SK-N-SH (cell line): ENCODE measurements around the gene GDAP2. TPM values are rescaled to one million over a fixed set of nuclear protein-coding genes. Genes with fewer than 3 reads are reported as not detected.
"Not testable (repeated sequence)": the region's sequence is repeated elsewhere in the genome, so short reads cannot be mapped to it uniquely, and the experiment has no call there.

ENCODE experiments used
- CTCF ChIA-PET: fragments of 300-600, 350-600 bp; formaldehyde crosslinking; extraction: SDS; loops from one replicate; lab custom pipeline; 2021; lab: Yijun Ruan, JAX
- POLR2A ChIA-PET: fragments of 350-600 bp; sonication (Branson Sonifier 250); formaldehyde crosslinking; extraction: SDS; loops from one replicate; lab custom pipeline; 2020; ENCODE audit warnings: antibody characterized with exemption, inconsistent platforms; lab: Yijun Ruan, JAX
- DNase-seq: peaks from one replicate; pipeline ENCODE4 v3.0.0; 2012
- H2AFZ ChIP-seq: fragments of 200-600 bp; sonication (generic); 2 replicates; pipeline ENCODE4 v1.8.1; 2016; ENCODE audit warnings: antibody characterized with exemption, mild to moderate bottlenecking, low read depth
- H3F3A ChIP-seq: fragments of 200-600 bp; sonication (generic); replicated peaks from 2 replicates; pipeline ENCODE3; 2016; ENCODE audit warnings: antibody characterized with exemption, mild to moderate bottlenecking; ENCODE audit not compliant: insufficient read depth
- H3K27ac ChIP-seq, 2 experiments: fragments of 200-500 bp in 1 of 2; fragments of 200-600 bp in 1 of 2; sonication (Bioruptor generic) in 1 of 2; sonication (generic), shearing (Covaris generic) in 1 of 2; 2 replicates each; pipeline versions ENCODE4 v1.5.1 to v1.6.1; 2014 to 2016; ENCODE audit warnings: low read depth in 2 of 2, inconsistent platforms in 1 of 2, low read length in 1 of 2, mild to moderate bottlenecking in 1 of 2, mixed read lengths in 1 of 2
- H3K27me3 ChIP-seq: fragments of 200-600 bp; sonication (generic), shearing (Covaris generic); 2 replicates; pipeline ENCODE4 v1.6.1; 2016; ENCODE audit warnings: mixed run types; ENCODE audit not compliant: insufficient read depth
- H3K36me3 ChIP-seq, 2 experiments: fragments of 200-500 bp in 1 of 2; fragments of 200-600 bp in 1 of 2; sonication (Bioruptor generic) in 1 of 2; sonication (generic) in 1 of 2; replicated peaks in 1 of 2; 2 replicates each; pipeline versions ENCODE3 to v1.5.1; 2014 to 2016; ENCODE audit warnings: low read length in 1 of 2, mild to moderate bottlenecking in 1 of 2; ENCODE audit not compliant: insufficient read depth in 2 of 2, control insufficient read depth in 1 of 2
- H3K4me1 ChIP-seq, 2 experiments: fragments of 200-500 bp in 1 of 2; fragments of 200-600 bp in 1 of 2; sonication (Bioruptor generic) in 1 of 2; sonication (generic), shearing (Covaris generic) in 1 of 2; 2 replicates each; pipeline versions ENCODE4 v1.5.1 to v1.6.1; 2014 to 2016; ENCODE audit warnings: low read depth in 1 of 2, low read length in 1 of 2, mixed run types in 1 of 2; ENCODE audit not compliant: insufficient read depth in 2 of 2, control insufficient read depth in 1 of 2
- H3K4me2 ChIP-seq: fragments of 200-600 bp; sonication (generic), shearing (Covaris generic); 2 replicates; pipeline ENCODE4 v1.6.1; 2017; ENCODE audit warnings: mixed run types
- H3K4me3 ChIP-seq, 2 experiments: fragments of 200-500 bp in 1 of 2; fragments of 200-600 bp in 1 of 2; sonication (Bioruptor generic) in 1 of 2; sonication (generic), shearing (Covaris generic) in 1 of 2; 2 replicates each; pipeline versions ENCODE4 v1.5.1 to v1.8.1; 2014 to 2016; ENCODE audit warnings: low read depth in 2 of 2, inconsistent platforms in 1 of 2, low read length in 1 of 2, mild to moderate bottlenecking in 1 of 2, mixed read lengths in 1 of 2, moderate library complexity in 1 of 2
- H3K79me2 ChIP-seq: fragments of 200-600 bp; sonication (generic); 2 replicates; pipeline ENCODE4 v1.8.1; 2017; ENCODE audit warnings: mild to moderate bottlenecking; ENCODE audit not compliant: insufficient read depth
- H3K9ac ChIP-seq: fragments of 200-600 bp; sonication (generic); 2 replicates; pipeline ENCODE4 v1.6.1; 2017; ENCODE audit warnings: mixed run types
- H3K9me2 ChIP-seq: fragments of 200-600 bp; sonication (generic); 2 replicates; pipeline ENCODE4 v1.6.1; 2017; ENCODE audit warnings: mixed run types
- H3K9me3 ChIP-seq: fragments of 200-600 bp; sonication (generic); 2 replicates; pipeline ENCODE4 v1.6.1; 2017; ENCODE audit warnings: mixed run types, mild to moderate bottlenecking, moderate library complexity
- H4K20me1 ChIP-seq: fragments of 200-600 bp; sonication (generic); 2 replicates; pipeline ENCODE4 v1.6.1; 2017; ENCODE audit warnings: mild to moderate bottlenecking, mixed run types; ENCODE audit not compliant: insufficient read depth
- CHD2 ChIP-seq: fragments of 150-350 bp; IDR thresholded peaks from 2 replicates; pipeline ENCODE4 v1.6.1; 2018; ENCODE audit warnings: low read length; ENCODE audit not compliant: partially characterized antibody
- EP300 ChIP-seq, 2 experiments: IDR thresholded peaks; 2 replicates each; pipeline versions ENCODE4 v1.4.0 to v1.6.1; 2012; ENCODE audit warnings: borderline replicate concordance in 1 of 2, low read depth in 1 of 2, low read length in 1 of 2
- GATA2 ChIP-seq: sonication (generic); formaldehyde crosslinking; IDR thresholded peaks from 2 replicates; pipeline ENCODE4 v1.5.0; 2020; ENCODE audit warnings: mild to moderate bottlenecking, missing genetic modification reagents
- NRF1 ChIP-seq: IDR thresholded peaks from 2 replicates; pipeline ENCODE4 v1.6.1; 2012; ENCODE audit warnings: low read depth, mild to moderate bottlenecking, low read length
- POLR2AphosphoS5 ChIP-seq: IDR thresholded peaks from 2 replicates; pipeline ENCODE4 v1.6.1; 2012; ENCODE audit warnings: low read depth, low read length
- RAD21 ChIP-seq: IDR thresholded peaks from 2 replicates; pipeline ENCODE4 v1.6.1; 2012; ENCODE audit warnings: mild to moderate bottlenecking, low read length
- RCOR1 ChIP-seq: fragments of 150-350 bp; IDR thresholded peaks from 2 replicates; pipeline ENCODE4 v1.6.1; 2017; ENCODE audit warnings: antibody characterized with exemption, low read length
- RXRA ChIP-seq: IDR thresholded peaks from 2 replicates; pipeline ENCODE4 v1.4.0; 2012; ENCODE audit warnings: low read depth, mild to moderate bottlenecking, borderline replicate concordance
- SIN3A ChIP-seq: IDR thresholded peaks from 2 replicates; pipeline ENCODE4 v1.6.1; 2012; ENCODE audit warnings: low read depth, mild to moderate bottlenecking, low read length, moderate library complexity, borderline replicate concordance
- TAF1 ChIP-seq: IDR thresholded peaks from 2 replicates; pipeline ENCODE4 v1.6.1; 2012; ENCODE audit warnings: low read depth, mild to moderate bottlenecking, low read length, moderate library complexity, borderline replicate concordance
- YY1 ChIP-seq: IDR thresholded peaks from 2 replicates; pipeline ENCODE4 v1.4.0; 2012; ENCODE audit warnings: low read depth, mild to moderate bottlenecking
- WGBS: methylation state at CpG from one replicate; pipeline ENCODE4 v1.1.6; 2017; ENCODE audit warnings: low lambda C conversion rate; 5-methylcytosine and 5-hydroxymethylcytosine counted together
- polyA plus RNA-seq, 3 experiments: library from polyadenylated mRNA; depleted of rRNA; stranded (reverse); fragments of >200 nt; gene quantifications; 2 replicates each; pipeline ENCODE4 v1.2.3, GENCODE V29; 2012
- TF ChIP-seq, protein P1 (sequence below): IDR thresholded peaks from 2 replicates; pipeline ENCODE4 v1.4.0; 2012; ENCODE audit warnings: low read depth, borderline replicate concordance
- TF ChIP-seq, protein P2 (sequence below): IDR thresholded peaks from 2 replicates; pipeline ENCODE4 v1.4.0; 2012; ENCODE audit warnings: low read depth

The GDAP2 gene
- polyA plus RNA-seq, 1 of the 3 experiments (the other 2 are of a cell fraction) = 5.6 TPM

DNA sequence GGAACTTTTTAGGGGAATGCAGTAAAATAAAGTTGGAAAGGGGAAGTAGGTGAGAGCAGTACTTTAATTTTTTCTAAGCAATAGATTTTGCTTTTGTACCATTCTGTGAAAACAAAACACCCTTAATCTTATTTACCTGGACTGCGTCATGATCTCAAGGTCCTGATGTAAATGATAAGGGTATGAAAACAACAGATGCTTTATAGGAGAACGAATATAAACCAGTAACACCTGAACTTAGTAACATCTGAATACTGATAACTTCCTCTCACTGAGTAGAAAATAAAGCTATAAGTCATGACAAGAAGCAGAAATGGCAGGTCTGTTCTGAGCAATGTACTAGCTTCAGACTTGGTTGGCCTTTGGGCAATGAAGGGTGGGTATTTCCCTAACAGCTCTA, 77.7 kb downstream of the GDAP2 start:
- TF ChIP-seq RCOR1 (no peak), GATA2 (CRISPR knock-in tag) (peak; percentile 49; the same call in 1 of the 2 replicates)
- 63% methylated on average over 2 of the region's 2 CpGs for WGBS
- DNase-seq = no peak
- H3K4me3 ChIP-seq = no peak overlapping the region
- H3K27me3 ChIP-seq = no peaks in the 10 kb centered on the region
- H3K9me3 ChIP-seq = no peaks in the 10 kb centered on the region
- ChIA-PET POLR2A (no interaction called here), CTCF (interaction anchor here (0.9 to 1.8 kb wide), 2 partner anchors 12 to 43 kb away, joined by 3 to 6 read pairs; no protein-coding TSS in a partner anchor)
- no peaks in the 10 kb centered on the region for H3K36me3 ChIP-seq
- no peaks in the 10 kb centered on the region; a peak in 1 of 4 replicates for H3K4me1 ChIP-seq
- H4K20me1 ChIP-seq = no peaks in the 10 kb centered on the region
- no peaks in the 10 kb centered on the region for H3K79me2 ChIP-seq
- H3K4me2 ChIP-seq = no peak overlapping the region
- H3K27ac ChIP-seq = no peak overlapping the region; a peak in 1 of 4 replicates
- H2AFZ ChIP-seq = no peak overlapping the region
- H3K9me2 ChIP-seq = no peaks in the 10 kb centered on the region
- no peak overlapping the region for H3K9ac ChIP-seq
- H3F3A ChIP-seq = no peaks in the 10 kb centered on the region

DNA sequence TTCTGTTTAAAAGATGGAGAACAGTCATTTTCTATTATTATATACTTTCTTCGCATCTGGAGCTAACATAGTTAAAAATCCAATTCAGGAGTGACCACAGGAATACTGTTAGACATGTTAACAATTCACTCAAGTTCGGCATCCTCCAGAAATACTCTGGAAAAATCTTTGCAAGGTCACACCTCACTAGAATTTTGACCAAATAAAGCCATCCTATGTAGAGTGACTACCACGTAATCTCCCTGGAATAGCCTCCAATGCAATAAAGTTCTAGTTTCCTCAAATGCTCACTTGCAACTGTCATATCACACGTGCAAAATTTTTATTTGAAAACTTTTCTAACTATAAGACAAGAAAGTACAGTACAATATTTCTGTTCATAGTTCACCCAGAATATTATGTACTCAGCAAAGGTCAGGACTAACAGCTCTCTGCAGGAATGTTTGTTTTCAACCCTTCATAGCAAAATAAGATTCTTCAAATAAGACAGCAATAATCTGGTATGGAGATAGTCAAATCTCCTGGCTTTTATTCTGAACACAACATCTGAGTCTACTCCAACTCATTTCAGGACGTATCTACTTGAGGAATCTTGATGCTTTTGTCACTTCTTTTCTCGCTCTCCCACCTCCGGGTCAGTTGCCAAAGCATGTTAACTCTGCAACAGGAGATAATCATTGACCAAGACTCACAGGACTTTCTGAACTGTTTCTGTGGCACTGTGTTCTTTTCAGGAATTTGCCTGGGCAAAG, 82.6 kb downstream of the GDAP2 start:
- Histone ChIP-seq H3K36me3 (peaks cover 0 to 8% of the 10 kb centered on the region in 2 experiments), H3K9me2 (no peaks in the 10 kb centered on the region), H3K9ac (no peak overlapping the region), H3K4me1 (no peaks in the 10 kb centered on the region; a peak in 1 of 4 replicates), H3F3A (no peaks in the 10 kb centered on the region), H3K79me2 (no peaks in the 10 kb centered on the region), H3K9me3 (no peaks in the 10 kb centered on the region)
- POLR2A ChIA-PET = no interaction called here
- no peak for TF ChIP-seq SIN3A
- TF ChIP-seq POLR2AphosphoS5 = no peak
- no peak for TF ChIP-seq TAF1
- no peak for TF ChIP-seq EP300 (IDR thresholded peaks at IDR 0.05; ENCODE audit: borderline replicate concordance in 1 of 2, low read depth in 1 of 2, low read length in 1 of 2)
- no peak for TF ChIP-seq RAD21
- TF ChIP-seq CHD2 = no peak
- TF ChIP-seq YY1 = no peak
- no peak for TF ChIP-seq RXRA
- TF ChIP-seq, protein P1, sequence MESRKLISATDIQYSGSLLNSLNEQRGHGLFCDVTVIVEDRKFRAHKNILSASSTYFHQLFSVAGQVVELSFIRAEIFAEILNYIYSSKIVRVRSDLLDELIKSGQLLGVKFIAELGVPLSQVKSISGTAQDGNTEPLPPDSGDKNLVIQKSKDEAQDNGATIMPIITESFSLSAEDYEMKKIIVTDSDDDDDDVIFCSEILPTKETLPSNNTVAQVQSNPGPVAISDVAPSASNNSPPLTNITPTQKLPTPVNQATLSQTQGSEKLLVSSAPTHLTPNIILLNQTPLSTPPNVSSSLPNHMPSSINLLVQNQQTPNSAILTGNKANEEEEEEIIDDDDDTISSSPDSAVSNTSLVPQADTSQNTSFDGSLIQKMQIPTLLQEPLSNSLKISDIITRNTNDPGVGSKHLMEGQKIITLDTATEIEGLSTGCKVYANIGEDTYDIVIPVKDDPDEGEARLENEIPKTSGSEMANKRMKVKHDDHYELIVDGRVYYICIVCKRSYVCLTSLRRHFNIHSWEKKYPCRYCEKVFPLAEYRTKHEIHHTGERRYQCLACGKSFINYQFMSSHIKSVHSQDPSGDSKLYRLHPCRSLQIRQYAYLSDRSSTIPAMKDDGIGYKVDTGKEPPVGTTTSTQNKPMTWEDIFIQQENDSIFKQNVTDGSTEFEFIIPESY = no peak
- no peak for TF ChIP-seq NRF1
- TF ChIP-seq, protein P2, sequence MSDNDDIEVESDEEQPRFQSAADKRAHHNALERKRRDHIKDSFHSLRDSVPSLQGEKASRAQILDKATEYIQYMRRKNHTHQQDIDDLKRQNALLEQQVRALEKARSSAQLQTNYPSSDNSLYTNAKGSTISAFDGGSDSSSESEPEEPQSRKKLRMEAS = no peak
- TF ChIP-seq, all 33 proteins: peak for 0
- Histone ChIP-seq H3K4me3 (no peak overlapping the region), H3K4me2 (no peak overlapping the region), H3K27me3 (no peaks in the 10 kb centered on the region), H3K27ac (no peak overlapping the region), H2AFZ (no peak overlapping the region), H4K20me1 (no peaks in the 10 kb centered on the region)
- no peak for DNase-seq
- WGBS = 90% methylated on average over 7 of the region's 7 CpGs
- CTCF ChIA-PET = interaction anchor here (1.4 kb wide), 1 partner anchor 49 kb away, joined by 3 read pairs; no protein-coding TSS in a partner anchor

DNA sequence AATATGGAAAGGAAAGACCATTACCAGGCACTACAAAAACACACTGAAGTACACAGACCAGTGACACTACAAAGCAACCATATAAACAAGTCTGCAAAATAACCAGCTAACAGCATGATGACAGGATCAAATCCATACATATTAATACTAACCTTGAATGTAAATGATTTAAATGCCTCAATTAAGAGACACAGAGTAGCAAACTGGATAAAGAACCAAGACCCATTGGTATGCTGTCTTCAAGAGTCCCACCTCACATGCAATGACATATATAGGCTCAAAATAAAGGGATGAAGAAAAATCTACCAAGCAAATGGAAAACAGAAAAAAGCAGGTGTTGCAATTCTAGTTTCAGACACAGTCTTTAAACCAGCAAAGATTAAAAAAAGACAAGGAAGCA, 84.9 kb downstream of the GDAP2 start:
- H3F3A ChIP-seq, H3K27ac ChIP-seq, H3K27me3 ChIP-seq, H4K20me1 ChIP-seq, H3K4me1 ChIP-seq, POLR2A ChIA-PET, DNase-seq, H3K9ac ChIP-seq, H2AFZ ChIP-seq, H3K9me3 ChIP-seq, H3K4me3 ChIP-seq, H3K4me2 ChIP-seq, H3K36me3 ChIP-seq, H3K79me2 ChIP-seq, H3K9me2 ChIP-seq: not testable (repeated sequence)
- CTCF ChIA-PET = interaction anchor here (0.6 kb wide), 1 partner anchor 9 kb away, joined by 3 read pairs; no protein-coding TSS in a partner anchor
